Bronchial epithelial cell (primary cell): ENCODE measurements around the gene NLN. TPM values are rescaled to one million over a fixed set of nuclear protein-coding genes. Genes with fewer than 3 reads are reported as not detected.

Experiments
- DNase-seq: peaks from one replicate; pipeline ENCODE4 v3.0.0-alpha.2; 2010; ENCODE audit warnings: low read depth
- FAIRE-seq: peaks from 2 replicates; lab custom pipeline; 2011; peaks lifted over from hg19 to GRCh38; lab: Jason Lieb, UNC
- H3K27me3 ChIP-seq: 2 replicates; pipeline ENCODE4 v1.5.1; 2011; ENCODE audit warnings: low read length; ENCODE audit not compliant: control insufficient read depth, insufficient read depth
- H3K36me3 ChIP-seq: 2 replicates; pipeline ENCODE4 v1.5.1; 2011; ENCODE audit warnings: low read length; ENCODE audit not compliant: control insufficient read depth, insufficient read depth
- H3K4me3 ChIP-seq: 2 replicates; pipeline ENCODE4 v1.5.1; 2011; ENCODE audit warnings: mild to moderate bottlenecking, low read depth, low read length, control low read depth
- total RNA-seq: library from RNA; depleted of rRNA; stranded (reverse); fragments of >200 nt; gene quantifications from 2 replicates; pipeline ENCODE4 v1.2.1, GENCODE V29; 2014
- TF ChIP-seq, protein P1 (sequence below): IDR thresholded peaks from 2 replicates; pipeline ENCODE4 v1.5.1; 2011; ENCODE audit warnings: mild to moderate bottlenecking, moderate library complexity, low read length, control low read depth, inconsistent platforms; ENCODE audit not compliant: insufficient read depth, severe bottlenecking

The NLN gene
- total RNA-seq, 1 donor from 2014 or later: 40.3 TPM

DNA sequence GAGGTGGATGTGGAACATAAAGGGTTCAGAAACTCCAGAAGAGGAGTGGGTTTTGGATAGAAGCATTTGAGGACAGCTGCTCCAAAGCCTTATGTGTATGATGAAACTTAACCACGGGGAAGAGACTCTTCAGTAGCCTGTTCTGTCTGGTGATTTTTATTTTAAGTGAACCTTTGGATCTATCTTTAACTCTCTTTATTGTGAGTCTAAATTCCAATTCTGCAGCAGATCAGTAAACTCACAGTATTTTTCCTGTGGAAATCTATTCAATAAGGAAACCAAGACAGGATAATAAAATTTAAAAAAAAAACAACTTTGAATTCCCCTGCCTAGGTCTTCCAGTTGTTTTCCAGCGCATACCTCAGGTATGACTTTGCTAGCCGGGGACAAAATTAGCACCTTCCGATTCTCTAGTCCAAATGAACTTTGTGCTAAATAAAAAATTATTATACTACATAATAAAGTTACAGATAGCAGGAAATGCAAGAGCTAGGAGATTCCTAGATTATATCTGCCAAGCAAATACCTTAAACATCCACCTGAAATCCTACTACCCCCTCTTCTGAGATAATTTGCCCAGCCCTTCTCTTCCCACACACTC is 101.9 kb downstream of the NLN start:
- Histone ChIP-seq H3K36me3 (no peaks in the 10 kb centered on the region), H3K4me3 (no peak overlapping the region), H3K27me3 (no peaks in the 10 kb centered on the region)
- FAIRE-seq: no peak
- TF ChIP-seq, protein P1, sequence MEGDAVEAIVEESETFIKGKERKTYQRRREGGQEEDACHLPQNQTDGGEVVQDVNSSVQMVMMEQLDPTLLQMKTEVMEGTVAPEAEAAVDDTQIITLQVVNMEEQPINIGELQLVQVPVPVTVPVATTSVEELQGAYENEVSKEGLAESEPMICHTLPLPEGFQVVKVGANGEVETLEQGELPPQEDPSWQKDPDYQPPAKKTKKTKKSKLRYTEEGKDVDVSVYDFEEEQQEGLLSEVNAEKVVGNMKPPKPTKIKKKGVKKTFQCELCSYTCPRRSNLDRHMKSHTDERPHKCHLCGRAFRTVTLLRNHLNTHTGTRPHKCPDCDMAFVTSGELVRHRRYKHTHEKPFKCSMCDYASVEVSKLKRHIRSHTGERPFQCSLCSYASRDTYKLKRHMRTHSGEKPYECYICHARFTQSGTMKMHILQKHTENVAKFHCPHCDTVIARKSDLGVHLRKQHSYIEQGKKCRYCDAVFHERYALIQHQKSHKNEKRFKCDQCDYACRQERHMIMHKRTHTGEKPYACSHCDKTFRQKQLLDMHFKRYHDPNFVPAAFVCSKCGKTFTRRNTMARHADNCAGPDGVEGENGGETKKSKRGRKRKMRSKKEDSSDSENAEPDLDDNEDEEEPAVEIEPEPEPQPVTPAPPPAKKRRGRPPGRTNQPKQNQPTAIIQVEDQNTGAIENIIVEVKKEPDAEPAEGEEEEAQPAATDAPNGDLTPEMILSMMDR: no peak
- DNase-seq: no peak

DNA sequence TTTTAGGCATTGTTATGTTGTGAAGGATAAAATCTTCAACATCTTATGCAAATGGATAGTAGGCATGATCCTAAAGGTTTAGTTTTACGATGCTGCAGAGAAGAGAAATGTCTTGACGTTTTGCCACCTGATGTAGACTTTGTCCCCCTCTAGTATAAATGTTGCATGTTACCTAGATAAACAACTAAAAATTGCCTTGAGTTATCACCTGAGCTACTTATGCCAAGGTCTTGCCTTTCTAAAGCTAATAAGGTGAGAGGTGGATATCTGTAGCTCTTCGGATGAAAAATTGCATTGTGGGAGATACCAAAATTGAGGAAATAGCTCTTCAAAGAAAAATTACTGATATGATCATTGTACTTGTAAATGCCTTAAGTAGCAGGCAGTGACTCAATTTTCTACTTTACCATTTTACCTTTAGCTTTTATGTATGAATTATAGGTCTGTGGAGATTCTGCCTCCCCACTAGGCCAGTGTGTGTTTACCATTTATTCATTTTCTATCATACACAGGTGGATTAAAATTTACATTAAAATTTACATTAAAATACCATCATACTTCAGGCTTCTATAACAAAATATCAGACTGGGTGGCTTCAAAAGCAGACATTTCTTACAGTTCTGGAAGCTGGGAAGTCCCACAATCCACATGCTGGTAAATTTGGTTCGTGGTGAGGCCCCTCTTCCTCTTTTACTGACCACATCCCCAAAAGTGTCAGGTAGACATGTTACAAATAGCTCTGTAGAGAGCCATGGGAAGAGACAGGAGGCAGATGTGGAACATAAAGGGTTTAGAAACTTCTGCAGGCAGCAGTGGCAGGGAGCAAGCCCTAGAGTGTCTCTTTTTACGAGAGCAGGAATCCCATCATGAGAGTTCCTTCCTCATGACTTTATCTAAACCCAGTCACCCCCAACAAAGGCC is 103.7 kb downstream of the NLN start:
- TF ChIP-seq, protein P1: no peak
- Histone ChIP-seq H3K27me3 (no peaks in the 10 kb centered on the region), H3K36me3 (no peaks in the 10 kb centered on the region), H3K4me3 (no peak overlapping the region)
- FAIRE-seq: no peak
- no peak for DNase-seq

DNA sequence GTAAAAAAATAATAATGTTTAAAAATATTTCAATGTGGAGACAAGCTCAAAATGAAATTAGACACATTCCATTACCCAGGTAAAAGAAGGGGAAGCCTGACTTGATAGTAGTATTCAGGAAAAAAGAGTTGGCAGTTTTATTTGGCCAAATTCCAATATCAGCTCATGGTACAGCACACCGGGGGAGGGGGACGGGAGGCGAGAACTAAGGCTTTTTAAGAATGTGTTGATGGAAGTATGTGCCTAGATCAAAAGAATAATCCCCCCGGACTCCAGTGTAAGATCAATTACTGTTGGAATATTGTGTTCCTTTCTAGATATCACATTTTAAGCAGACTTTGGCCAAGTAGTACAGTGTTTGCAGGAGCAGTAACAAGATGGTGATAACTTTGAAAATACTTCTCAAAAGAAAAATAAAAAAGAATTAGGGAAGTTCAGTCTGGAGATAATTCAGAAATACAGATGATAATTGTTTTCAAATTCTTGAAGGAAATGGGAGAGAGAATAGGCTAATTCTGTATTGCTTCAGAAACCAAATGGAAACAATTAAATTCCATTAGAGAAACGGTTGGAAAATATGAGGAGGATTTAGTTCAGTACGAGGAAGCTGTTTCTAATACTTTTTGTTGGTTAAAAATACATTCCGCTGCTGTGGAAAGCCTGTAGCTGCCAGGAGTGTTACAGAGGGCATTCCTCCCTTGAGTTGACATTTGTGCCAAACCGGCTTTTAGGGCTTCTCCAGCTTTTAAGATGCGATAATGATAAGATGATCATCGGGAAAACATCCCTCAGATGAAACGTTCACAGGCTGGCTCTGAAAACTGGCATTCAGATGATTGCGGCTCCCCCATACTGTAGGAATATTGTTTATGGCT is 106.3 kb downstream of the NLN start:
- no peak for DNase-seq
- Histone ChIP-seq H3K27me3 (no peaks in the 10 kb centered on the region), H3K4me3 (no peak overlapping the region), H3K36me3 (no peaks in the 10 kb centered on the region)
- no peak for FAIRE-seq
- TF ChIP-seq, protein P1: no peak

DNA sequence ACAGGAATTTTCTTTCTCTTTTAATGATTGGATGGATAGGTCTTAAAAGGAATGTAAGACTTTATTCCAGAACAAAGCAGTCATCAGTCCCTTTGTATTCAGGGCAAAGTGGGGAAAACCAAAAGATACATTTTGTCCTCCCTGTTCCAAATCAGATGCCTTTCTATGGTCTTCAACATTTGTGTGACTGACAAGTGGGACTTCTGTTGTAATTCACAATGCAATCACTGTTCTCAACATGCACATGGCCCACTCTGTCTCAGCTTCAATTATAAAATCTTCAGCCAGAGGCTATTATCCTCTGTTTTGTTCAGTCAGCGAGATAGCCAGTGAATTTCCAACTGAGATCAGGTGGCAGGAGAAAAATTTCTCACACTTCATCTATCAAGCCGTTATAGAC is 108.9 kb downstream of the NLN start:
- TF ChIP-seq, protein P1: no peak
- Histone ChIP-seq H3K27me3 (no peaks in the 10 kb centered on the region), H3K4me3 (no peak overlapping the region), H3K36me3 (no peaks in the 10 kb centered on the region)
- DNase-seq (no peak), FAIRE-seq (no peak)

DNA sequence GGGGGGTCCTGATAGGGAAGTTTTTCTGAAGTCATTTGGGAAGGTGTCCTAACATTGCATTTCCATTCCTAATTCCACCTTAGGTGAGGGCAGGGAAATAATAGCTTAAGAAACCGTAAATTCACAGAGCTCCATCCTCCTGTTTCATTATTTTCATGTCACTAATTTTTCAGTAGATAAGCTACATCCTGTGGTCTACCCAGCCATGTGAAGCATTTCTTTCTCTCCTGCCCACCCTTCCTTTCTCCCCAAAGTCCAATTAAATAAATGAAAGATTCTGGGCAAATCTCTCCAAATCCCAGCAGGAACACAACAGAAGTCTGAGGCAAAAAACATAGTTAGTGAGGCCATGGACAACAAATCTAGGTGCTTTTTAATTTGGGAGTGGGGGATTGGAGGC is 109.3 kb downstream of the NLN start:
- TF ChIP-seq, protein P1: no peak
- FAIRE-seq (no peak), DNase-seq (no peak)
- Histone ChIP-seq H3K27me3 (no peaks in the 10 kb centered on the region), H3K4me3 (no peak overlapping the region), H3K36me3 (no peaks in the 10 kb centered on the region)
